ENCODE data around the gene NR2C2. TPM values are rescaled to one million over a fixed set of nuclear protein-coding genes. Genes with fewer than 3 reads are reported as not detected.
"Not testable (repeated sequence)": the region's sequence is repeated elsewhere in the genome, so short reads cannot be mapped to it uniquely, and the experiment has no call there.

NR2C2 gene
- total and polyA plus RNA-seq, 2 donors (not counting 1 experiment from before 2014, with no cell fraction given), result 22.8 to 96.9 TPM

- ChIA-PET POLR2A (no interaction called here), CTCF (no interaction called here)
- Mint-ChIP-seq H3K4me1 (no peaks in the 10 kb centered on the region), H3K27me3 (peaks cover 37% of the 10 kb centered on the region), H3K4me3 (no peak overlapping the region), H3K27ac (no peak overlapping the region), H3K9me3 (ENCODE audit: insufficient read depth) (peaks cover 7% of the 10 kb centered on the region)
- H3K36me3 ChIP-seq (replicated peaks in 1 of 2; ENCODE audit: control extremely low read depth in 1 of 2, control insufficient read depth in 1 of 2, extremely low read depth in 1 of 2, insufficient read depth in 2 of 2, low read length in 1 of 2), result no peaks in the 10 kb centered on the region
- H4K20me1 ChIP-seq (ENCODE audit: control insufficient read depth, insufficient read depth, low read length, poor library complexity, severe bottlenecking), result no peaks in the 10 kb centered on the region
- no peak overlapping the region for H3K9ac ChIP-seq (ENCODE audit: low read length)
- H3K9me3 ChIP-seq (ENCODE audit: control extremely low read depth in 1 of 3, control insufficient read depth in 2 of 3, insufficient read depth in 1 of 3, low read length in 2 of 3), result peaks cover 0 to 7% (median 2%) of the 10 kb centered on the region in 3 donors
- no peak overlapping the region for H3K4me2 ChIP-seq (replicated peaks; ENCODE audit: low read depth, low read length, poor library complexity, severe bottlenecking)
- 78% methylated on average over 15 of the region's 15 CpGs for WGBS (ENCODE audit: insufficient coverage)
- no peak overlapping the region for H3K27ac ChIP-seq (ENCODE audit: low read length in 2 of 2)
- intact Hi-C loops (cut with micrococcal nuclease), result no loop called here
- no peak overlapping the region for H2AFZ ChIP-seq (ENCODE audit: insufficient read depth, low read depth, low read length, poor library complexity, severe bottlenecking)
- ATAC-seq (ENCODE audit: low read depth) (no peak), DNase-seq (no peak)
- H3K4me1 ChIP-seq (ENCODE audit: control insufficient read depth in 2 of 2, insufficient read depth in 2 of 2, low read length in 2 of 2), result no peaks in the 10 kb centered on the region
- no peaks in the 10 kb centered on the region for H3K27me3 ChIP-seq (replicated peaks in 1 of 4; ENCODE audit: control extremely low read depth in 1 of 4, control insufficient read depth in 3 of 4, insufficient read depth in 4 of 4, low read length in 3 of 4)
- no peak for TF ChIP-seq CTCF (IDR thresholded peaks at IDR 0.05)
- TF ChIP-seq EZH2 (IDR thresholded peaks at IDR 0.05; ENCODE audit: borderline replicate concordance, insufficient read depth, low read depth, low read length, poor library complexity, severe bottlenecking), result no peak
- no peak overlapping the region for H3K4me3 ChIP-seq (ENCODE audit: control extremely low read depth in 1 of 5, extremely low read depth in 1 of 5, insufficient read depth in 1 of 5, low read depth in 2 of 5, low read length in 4 of 5)
- H3K79me2 ChIP-seq (ENCODE audit: control insufficient read depth, insufficient read depth, low read length), result no peaks in the 10 kb centered on the region
Observed at GRCh38 chr3:14900881-14901873, 46.2 kb upstream of the NR2C2 start.

- H3K4me3 Mint-ChIP-seq, result no peak overlapping the region
- no peak for DNase-seq
- POLR2A ChIA-PET, result no interaction called here
- Histone ChIP-seq H3K9ac (ENCODE audit: low read length) (no peak overlapping the region), H3K27me3 (replicated peaks in 1 of 4; ENCODE audit: control extremely low read depth in 1 of 4, control insufficient read depth in 3 of 4, insufficient read depth in 4 of 4, low read length in 3 of 4) (no peaks in the 10 kb centered on the region), H3K4me1 (ENCODE audit: control insufficient read depth in 2 of 2, insufficient read depth in 2 of 2, low read length in 2 of 2) (no peaks in the 10 kb centered on the region), H3K9me3 (ENCODE audit: control extremely low read depth in 1 of 3, control insufficient read depth in 2 of 3, insufficient read depth in 1 of 3, low read length in 2 of 3) (peaks cover 0 to 17% (median 2%) of the 10 kb centered on the region in 3 donors), H3K4me2 (replicated peaks; ENCODE audit: low read depth, low read length, poor library complexity, severe bottlenecking) (no peak overlapping the region), H4K20me1 (ENCODE audit: control insufficient read depth, insufficient read depth, low read length, poor library complexity, severe bottlenecking) (no peaks in the 10 kb centered on the region), H3K36me3 (replicated peaks in 1 of 2; ENCODE audit: control extremely low read depth in 1 of 2, control insufficient read depth in 1 of 2, extremely low read depth in 1 of 2, insufficient read depth in 2 of 2, low read length in 1 of 2) (no peaks in the 10 kb centered on the region), H2AFZ (ENCODE audit: insufficient read depth, low read depth, low read length, poor library complexity, severe bottlenecking) (no peak overlapping the region), H3K4me3 (ENCODE audit: control extremely low read depth in 1 of 5, extremely low read depth in 1 of 5, insufficient read depth in 1 of 5, low read depth in 2 of 5, low read length in 4 of 5) (no peak overlapping the region), H3K27ac (ENCODE audit: low read length in 2 of 2) (no peak overlapping the region), H3K79me2 (ENCODE audit: control insufficient read depth, insufficient read depth, low read length) (no peaks in the 10 kb centered on the region)
- peaks cover 7% of the 10 kb centered on the region for H3K9me3 Mint-ChIP-seq (ENCODE audit: insufficient read depth)
- CTCF ChIA-PET, result no interaction called here
- TF ChIP-seq CTCF (IDR thresholded peaks at IDR 0.05) (no peak), EZH2 (IDR thresholded peaks at IDR 0.05; ENCODE audit: borderline replicate concordance, insufficient read depth, low read depth, low read length, poor library complexity, severe bottlenecking) (no peak)
- no peak for ATAC-seq (ENCODE audit: low read depth)
- peaks cover 34% of the 10 kb centered on the region for H3K27me3 Mint-ChIP-seq
- intact Hi-C loops (cut with micrococcal nuclease), result no loop called here
- WGBS (ENCODE audit: insufficient coverage), result 98% methylated on average over 7 of the region's 7 CpGs
- no peak overlapping the region for H3K27ac Mint-ChIP-seq
- H3K4me1 Mint-ChIP-seq, result no peaks in the 10 kb centered on the region
Observed at GRCh38 chr3:14902719-14903118, 44.7 kb upstream of the NR2C2 start.

- H4K20me1 ChIP-seq (ENCODE audit: control insufficient read depth, insufficient read depth, low read length, poor library complexity, severe bottlenecking); H2AFZ ChIP-seq (ENCODE audit: insufficient read depth, low read depth, low read length, poor library complexity, severe bottlenecking); H3K9ac ChIP-seq (ENCODE audit: low read length); H3K27ac Mint-ChIP-seq; H3K36me3 ChIP-seq (replicated peaks in 1 of 2; ENCODE audit: control extremely low read depth in 1 of 2, control insufficient read depth in 1 of 2, extremely low read depth in 1 of 2, insufficient read depth in 2 of 2, low read length in 1 of 2); H3K4me1 Mint-ChIP-seq; H3K4me2 ChIP-seq (replicated peaks; ENCODE audit: low read depth, low read length, poor library complexity, severe bottlenecking); ATAC-seq (ENCODE audit: low read depth); H3K79me2 ChIP-seq (ENCODE audit: control insufficient read depth, insufficient read depth, low read length); H3K4me1 ChIP-seq (ENCODE audit: control insufficient read depth in 2 of 2, insufficient read depth in 2 of 2, low read length in 2 of 2); intact Hi-C loops (cut with micrococcal nuclease); H3K4me3 Mint-ChIP-seq; POLR2A ChIA-PET; DNase-seq; H3K27me3 ChIP-seq (replicated peaks in 1 of 4; ENCODE audit: control extremely low read depth in 1 of 4, control insufficient read depth in 3 of 4, insufficient read depth in 4 of 4, low read length in 3 of 4); H3K9me3 Mint-ChIP-seq (ENCODE audit: insufficient read depth); H3K4me3 ChIP-seq (ENCODE audit: control extremely low read depth in 1 of 5, extremely low read depth in 1 of 5, insufficient read depth in 1 of 5, low read depth in 2 of 5, low read length in 4 of 5); H3K27ac ChIP-seq (ENCODE audit: low read length in 2 of 2): not testable (repeated sequence)
- CTCF ChIA-PET, result interaction anchor here (1.0 kb wide), 1 partner anchor 18 kb away, joined by 4 read pairs; no protein-coding TSS in a partner anchor
- WGBS (ENCODE audit: insufficient coverage), result 83% methylated on average over 1 of the region's 3 CpGs
- peaks cover 32% of the 10 kb centered on the region for H3K27me3 Mint-ChIP-seq
- peaks cover 0 to 17% (median 2%) of the 10 kb centered on the region in 3 donors for H3K9me3 ChIP-seq (ENCODE audit: control extremely low read depth in 1 of 3, control insufficient read depth in 2 of 3, insufficient read depth in 1 of 3, low read length in 2 of 3)
Observed at GRCh38 chr3:14903501-14903900, 43.9 kb upstream of the NR2C2 start.

Data from B cell (primary cell).